Endothelial cell of umbilical vein (primary cell): ENCODE measurements around the gene NAPB. TPM values are rescaled to one million over a fixed set of nuclear protein-coding genes. Genes with fewer than 3 reads are reported as not detected.

ENCODE experiments used
- BruUV-seq: library from RNA; stranded (reverse); fragments of 400-500 nt; replicated peaks from 2 replicates; lab custom pipeline; 2021; lab: Mats Ljungman, UMichigan
- CTCF ChIA-PET: fragments of 300-600, 350-600 bp; sonication (Branson Sonifier 250); formaldehyde crosslinking; loops from one replicate; lab custom pipeline; 2021; ENCODE audit warnings: antibody characterized with exemption, inconsistent platforms; lab: Charles Lee
- POLR2A ChIA-PET: fragments of 300-600, 350-600 bp; sonication (Branson Sonifier 250); formaldehyde crosslinking; loops from one replicate; lab custom pipeline; 2021; ENCODE audit warnings: antibody characterized with exemption, inconsistent platforms; lab: Charles Lee
- DNase-seq: peaks from one replicate; pipeline ENCODE4 v3.0.0-alpha.2; 2011; ENCODE audit warnings: low read depth, low spot score
- FAIRE-seq: peaks from 2 replicates; lab custom pipeline; 2011; peaks lifted over from hg19 to GRCh38; lab: Jason Lieb, UNC
- H2AFZ ChIP-seq: 2 replicates; pipeline ENCODE4 v1.6.0; 2012; ENCODE audit warnings: low read depth, low read length, control low read depth, inconsistent platforms
- H3K27ac ChIP-seq: 2 replicates; pipeline ENCODE4 v1.5.1; 2011; ENCODE audit warnings: low read depth, mild to moderate bottlenecking, control low read depth, low read length, moderate library complexity; ENCODE audit not compliant: insufficient read depth
- H3K27me3 ChIP-seq, 2 experiments: 2 replicates each; pipeline versions ENCODE4 v1.6.0 to v1.6.1; 2011; ENCODE audit warnings: low read length in 2 of 2, mixed read lengths in 1 of 2; ENCODE audit not compliant: control insufficient read depth in 2 of 2, insufficient read depth in 2 of 2
- H3K36me3 ChIP-seq, 2 experiments: 2 replicates in 1 of 2; 3 replicates in 1 of 2; pipeline ENCODE4 v1.5.1; 2011; ENCODE audit warnings: low read length in 2 of 2, mild to moderate bottlenecking in 1 of 2, moderate library complexity in 1 of 2; ENCODE audit not compliant: control insufficient read depth in 2 of 2, insufficient read depth in 2 of 2; ENCODE audit errors: extremely low read depth in 1 of 2
- H3K4me1 ChIP-seq: 3 replicates; pipeline ENCODE4 v1.5.1; 2011; ENCODE audit warnings: mild to moderate bottlenecking, low read length; ENCODE audit not compliant: control insufficient read depth, insufficient read depth; ENCODE audit errors: extremely low read depth
- H3K4me2 ChIP-seq: 2 replicates; pipeline ENCODE4 v1.6.1; 2011; ENCODE audit warnings: low read length, control low read depth, mixed read lengths; ENCODE audit not compliant: insufficient read depth
- H3K4me3 ChIP-seq, 3 experiments: fragments of 200-600 bp in 1 of 3; sonication (generic), shearing (Covaris generic) in 1 of 3; replicated peaks in 1 of 3; 2 replicates each; pipeline ENCODE4 v1.5.1; 2011 to 2016; ENCODE audit warnings: control low read depth in 3 of 3, low read length in 3 of 3, mild to moderate bottlenecking in 2 of 3, inconsistent platforms in 1 of 3, low read depth in 1 of 3, moderate library complexity in 1 of 3; ENCODE audit not compliant: insufficient read depth in 1 of 3
- H3K79me2 ChIP-seq: 2 replicates; pipeline ENCODE4 v1.6.0; 2012; ENCODE audit warnings: low read length, inconsistent platforms; ENCODE audit not compliant: control insufficient read depth, insufficient read depth
- H3K9ac ChIP-seq: replicated peaks from 2 replicates; pipeline ENCODE3; 2011; ENCODE audit warnings: low read length, control low read depth; ENCODE audit not compliant: insufficient read depth; ENCODE audit errors: extremely low read depth
- H3K9me1 ChIP-seq: replicated peaks from 3 replicates; pipeline ENCODE4 v1.6.0; 2011; ENCODE audit warnings: mild to moderate bottlenecking, low read length; ENCODE audit not compliant: control insufficient read depth, insufficient read depth; ENCODE audit errors: extremely low read depth
- H3K9me3 ChIP-seq: replicated peaks from 2 replicates; pipeline ENCODE4 v1.5.1; 2012; ENCODE audit warnings: low read length, inconsistent platforms; ENCODE audit not compliant: control insufficient read depth, insufficient read depth
- H4K20me1 ChIP-seq: replicated peaks from 2 replicates; pipeline ENCODE3; 2011; ENCODE audit warnings: mild to moderate bottlenecking, low read length; ENCODE audit not compliant: control insufficient read depth, insufficient read depth; ENCODE audit errors: extremely low read depth
- CTCF ChIP-seq, 2 donors: IDR thresholded peaks; 1 replicate in 1 of 2; 2 replicates in 1 of 2; pipeline ENCODE4 v1.5.1; 2011; ENCODE audit warnings: low read length in 2 of 2, mild to moderate bottlenecking in 2 of 2, moderate library complexity in 2 of 2, control low read depth in 1 of 2, inconsistent platforms in 1 of 2, low read depth in 1 of 2; ENCODE audit not compliant: insufficient read depth in 1 of 2; ENCODE audit errors: extremely low read depth in 1 of 2
- EZH2 ChIP-seq: IDR thresholded peaks from 2 replicates; pipeline ENCODE4 v1.6.1; 2012; ENCODE audit warnings: borderline replicate concordance, low read depth, mild to moderate bottlenecking, moderate library complexity, low read length, inconsistent platforms; ENCODE audit not compliant: severe bottlenecking
- FOS ChIP-seq: IDR thresholded peaks from 2 replicates; pipeline ENCODE4 v1.6.1; 2011; ENCODE audit warnings: mild to moderate bottlenecking, low read length, moderate library complexity, borderline replicate concordance; ENCODE audit not compliant: insufficient read depth
- GATA2 ChIP-seq: IDR thresholded peaks from 2 replicates; pipeline ENCODE4 v1.7.0; 2011; ENCODE audit warnings: low read depth, mild to moderate bottlenecking, moderate library complexity, mixed read lengths, low read length; ENCODE audit not compliant: insufficient read length, insufficient read depth
- JUN ChIP-seq: IDR thresholded peaks from 2 replicates; pipeline ENCODE4 v1.6.1; 2011; ENCODE audit warnings: borderline replicate concordance, low read depth; ENCODE audit not compliant: insufficient read length, insufficient read depth
- MAX ChIP-seq: IDR thresholded peaks from 2 replicates; pipeline ENCODE4 v1.6.1; 2011; ENCODE audit not compliant: insufficient read depth, insufficient read length
- MYC ChIP-seq: IDR thresholded peaks from one replicate; pipeline ENCODE4 v1.6.1; 2011; ENCODE audit warnings: mild to moderate bottlenecking, low read depth, low read length
- POLR2A ChIP-seq: IDR thresholded peaks from 2 replicates; pipeline ENCODE4 v1.6.1; 2012; ENCODE audit warnings: low read depth, mild to moderate bottlenecking, control low read depth, low read length
- POLR2AphosphoS5 ChIP-seq: IDR thresholded peaks from 2 replicates; pipeline ENCODE4 v1.6.1; 2012; ENCODE audit warnings: low read depth, mild to moderate bottlenecking, control low read depth, low read length, moderate library complexity; ENCODE audit not compliant: insufficient read depth
- dilution Hi-C: fragments of 300-500 bp; cut with MboI; formaldehyde crosslinking; loops from one replicate; pipeline ENCODE4 v1.15.0; 2019; ENCODE audit warnings: low sequenced_read_pairs; ENCODE audit not compliant: extremely low pct_ligation_motif_present
- intact Hi-C: fragments of 100-400 bp; cut with micrococcal nuclease; formaldehyde crosslinking; loops from one replicate; pipeline ENCODE4 v1.10.0; 2022
- polyA plus RNA-seq, 4 experiments: library from polyadenylated mRNA; depleted of rRNA in 3 of 4; stranded (reverse) in 3 of 4; unstranded in 1 of 4; fragments of >200 nt; gene quantifications; 2 replicates each; pipeline versions ENCODE4 v1.2.1 to v1.2.3, GENCODE V29; 2011 to 2012; ENCODE audit warnings: missing spikeins in 1 of 4
- total RNA-seq: library from RNA; stranded (reverse); gene quantifications from 2 replicates; pipeline ENCODE4 v1.2.3, GENCODE V29; 2021

NAPB gene
- total and polyA plus RNA-seq, 2 donors (not counting 3 experiments of a cell fraction or from before 2014, with no cell fraction given) = 4.7 to 10.1 TPM

- H3K79me2 ChIP-seq = no peaks in the 10 kb centered on the region
- H3K9me3 ChIP-seq = no peaks in the 10 kb centered on the region
- CTCF ChIA-PET = interaction anchor here (1.5 to 2.6 kb wide), 4 partner anchors 11 to 86 kb away, joined by 5 to 10 read pairs (median 6); partner anchors contain the start of gene NAPB
- TF ChIP-seq EZH2 (no peak), FOS (no peak), MAX (no peak), MYC (no peak), POLR2AphosphoS5 (no peak), CTCF (IDR thresholded peaks at IDR 0.05; ENCODE audit: extremely low read depth in 1 of 2, insufficient read depth in 1 of 2, low read depth in 1 of 2, low read length in 2 of 2) (no peak), JUN (no peak), POLR2A (no peak), GATA2 (no peak)
- no peak overlapping the region for H3K9ac ChIP-seq
- DNase-seq = no peak
- H3K4me3 ChIP-seq = no peak overlapping the region
- H3K4me2 ChIP-seq = no peak overlapping the region
- peaks cover 0 to 6% of the 10 kb centered on the region in 2 experiments for H3K27me3 ChIP-seq
- H3K9me1 ChIP-seq = no peaks in the 10 kb centered on the region
- no peak for FAIRE-seq
- no TSS peak for BruUV-seq
- H3K36me3 ChIP-seq = no peaks in the 10 kb centered on the region
- dilution Hi-C loops = no loop called here
- H4K20me1 ChIP-seq = no peaks in the 10 kb centered on the region
- no peaks in the 10 kb centered on the region for H3K4me1 ChIP-seq
- POLR2A ChIA-PET = no interaction called here
- H3K27ac ChIP-seq = no peak overlapping the region
- intact Hi-C loops = no loop called here
- H2AFZ ChIP-seq = no peak overlapping the region
Measured at GRCh38 chr20:23435626-23436539, 14.6 kb upstream of the NAPB start.
